OCI-LY3 (cell line): ENCODE results near the gene MAFG.

Source experiments
- H2AFZ ChIP-seq: fragments of 200-600, 300-600 bp; shearing (Covaris generic); 2 replicates; pipeline ENCODE4 v1.6.0; 2014; ENCODE audit warnings: antibody characterized with exemption, low read depth, low read length
- H3K27ac ChIP-seq: fragments of 200-600, 300-600 bp; sonication (generic); 2 replicates; pipeline ENCODE4 v1.5.1; 2014; ENCODE audit warnings: mild to moderate bottlenecking, low read length, moderate library complexity, mixed read lengths
- H3K27me3 ChIP-seq: fragments of 200-600, 300-600 bp; sonication (generic); 2 replicates; pipeline ENCODE4 v1.6.1; 2014; ENCODE audit warnings: low read depth, low read length, mixed read lengths
- H3K36me3 ChIP-seq: fragments of 200-600, 300-600 bp; sonication (generic); replicated peaks from 2 replicates; pipeline ENCODE3; 2014; ENCODE audit warnings: low read depth, low read length, mixed read lengths
- H3K4me1 ChIP-seq: fragments of 300-600, 200-600 bp; sonication (generic); 2 replicates; pipeline ENCODE4 v1.6.1; 2014; ENCODE audit warnings: low read length, mixed read lengths
- H3K4me2 ChIP-seq: fragments of 200-600, 300-600 bp; sonication (generic); 2 replicates; pipeline ENCODE4 v1.6.1; 2014; ENCODE audit warnings: low read length, mixed read lengths
- H3K4me3 ChIP-seq: fragments of 300-600, 200-600 bp; sonication (generic); 2 replicates; pipeline ENCODE4 v1.5.1; 2014; ENCODE audit warnings: antibody characterized with exemption, mild to moderate bottlenecking, low read length, moderate library complexity
- H3K79me2 ChIP-seq: fragments of 300-600, 200-600 bp; shearing (Covaris generic); 2 replicates; pipeline ENCODE4 v1.6.1; 2014; ENCODE audit warnings: mild to moderate bottlenecking, low read length, mixed read lengths
- H3K9ac ChIP-seq: fragments of 300-600, 200-600 bp; shearing (Covaris generic); 2 replicates; pipeline ENCODE4 v1.6.0; 2014; ENCODE audit warnings: mild to moderate bottlenecking, low read length, moderate library complexity
- H3K9me3 ChIP-seq: fragments of 200-600, 300-600 bp; shearing (Covaris generic); 2 replicates; pipeline ENCODE4 v1.6.1; 2014; ENCODE audit warnings: low read length, mixed read lengths; ENCODE audit not compliant: insufficient read depth
- H4K20me1 ChIP-seq: fragments of 200-600, 300-600 bp; sonication (generic); 2 replicates; pipeline ENCODE4 v1.6.1; 2016; ENCODE audit warnings: low read length, mixed read lengths; ENCODE audit not compliant: insufficient read depth
- EZH2phosphoT487 ChIP-seq: fragments of 200-600 bp; shearing (Covaris generic); IDR thresholded peaks from 2 replicates; pipeline ENCODE4 v1.6.1; 2018; ENCODE audit warnings: antibody characterized with exemption, mixed run types, low read depth
- TF ChIP-seq, protein P1 (sequence below): fragments of 200-600, 300-600 bp; sonication (generic); IDR thresholded peaks from 2 replicates; pipeline ENCODE4 v1.5.1; 2014; ENCODE audit warnings: antibody characterized with exemption, low read length, low read depth

The MAFG gene

DNA sequence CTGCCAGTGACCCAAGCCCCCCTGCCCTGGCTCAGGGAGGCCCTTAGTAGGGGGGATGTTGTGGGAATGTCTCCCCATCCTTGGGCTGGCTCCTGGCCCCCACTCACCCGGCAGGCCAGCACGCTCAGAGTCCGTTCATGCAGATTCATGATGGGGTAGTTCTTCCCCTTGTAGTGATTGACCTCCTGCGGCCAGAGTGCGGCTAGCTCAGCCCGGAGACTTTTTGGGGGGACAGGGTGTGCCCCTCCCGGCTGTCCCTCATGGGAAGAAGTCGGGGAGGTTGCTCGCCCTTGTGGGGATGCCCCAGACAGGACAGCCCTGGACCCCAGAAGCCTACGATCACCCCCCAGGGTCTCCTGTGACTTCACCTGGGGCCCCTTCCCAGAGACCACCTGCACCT, 21.5 kb downstream of the MAFG start:
- H2AFZ ChIP-seq: no peak overlapping the region
- no peaks in the 10 kb centered on the region for H3K9me3 ChIP-seq
- H3K4me1 ChIP-seq: peaks cover 7% of the 10 kb centered on the region
- H3K79me2 ChIP-seq: 0 out of 2 replicates have a peak, but pooled peaks cover 9% of the 10 kb centered on the region
- H3K4me3 ChIP-seq: no peak overlapping the region
- no peaks in the 10 kb centered on the region for H3K27me3 ChIP-seq
- TF ChIP-seq, protein P1, sequence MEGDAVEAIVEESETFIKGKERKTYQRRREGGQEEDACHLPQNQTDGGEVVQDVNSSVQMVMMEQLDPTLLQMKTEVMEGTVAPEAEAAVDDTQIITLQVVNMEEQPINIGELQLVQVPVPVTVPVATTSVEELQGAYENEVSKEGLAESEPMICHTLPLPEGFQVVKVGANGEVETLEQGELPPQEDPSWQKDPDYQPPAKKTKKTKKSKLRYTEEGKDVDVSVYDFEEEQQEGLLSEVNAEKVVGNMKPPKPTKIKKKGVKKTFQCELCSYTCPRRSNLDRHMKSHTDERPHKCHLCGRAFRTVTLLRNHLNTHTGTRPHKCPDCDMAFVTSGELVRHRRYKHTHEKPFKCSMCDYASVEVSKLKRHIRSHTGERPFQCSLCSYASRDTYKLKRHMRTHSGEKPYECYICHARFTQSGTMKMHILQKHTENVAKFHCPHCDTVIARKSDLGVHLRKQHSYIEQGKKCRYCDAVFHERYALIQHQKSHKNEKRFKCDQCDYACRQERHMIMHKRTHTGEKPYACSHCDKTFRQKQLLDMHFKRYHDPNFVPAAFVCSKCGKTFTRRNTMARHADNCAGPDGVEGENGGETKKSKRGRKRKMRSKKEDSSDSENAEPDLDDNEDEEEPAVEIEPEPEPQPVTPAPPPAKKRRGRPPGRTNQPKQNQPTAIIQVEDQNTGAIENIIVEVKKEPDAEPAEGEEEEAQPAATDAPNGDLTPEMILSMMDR: no peak
- no peak overlapping the region for H3K4me2 ChIP-seq
- H3K9ac ChIP-seq: no peak overlapping the region
- H3K36me3 ChIP-seq: peaks cover 15% of the 10 kb centered on the region
- no peak overlapping the region for H3K27ac ChIP-seq
- no peaks in the 10 kb centered on the region for H4K20me1 ChIP-seq

- no peak overlapping the region for H2AFZ ChIP-seq
- peaks cover 7% of the 10 kb centered on the region for H3K4me1 ChIP-seq
- H3K4me2 ChIP-seq: no peak overlapping the region
- TF ChIP-seq, protein P1: no peak
- TF ChIP-seq EZH2phosphoT487: no peak
- no peak overlapping the region for H3K27ac ChIP-seq
- no peaks in the 10 kb centered on the region for H3K27me3 ChIP-seq
- 0 out of 2 replicates have a peak, but pooled peaks cover 9% of the 10 kb centered on the region for H3K79me2 ChIP-seq
- no peak overlapping the region for H3K4me3 ChIP-seq
- H4K20me1 ChIP-seq: no peaks in the 10 kb centered on the region
- no peak overlapping the region for H3K9ac ChIP-seq
- peaks cover 15% of the 10 kb centered on the region for H3K36me3 ChIP-seq
- no peaks in the 10 kb centered on the region for H3K9me3 ChIP-seq
Measured at GRCh38 chr17:81905424-81905875, 22.1 kb downstream of the MAFG start.

GRCh38 chr17:81904600-81905423, 22.7 kb downstream of the MAFG start:
- Histone ChIP-seq H2AFZ (no peak overlapping the region), H3K36me3 (peaks cover 19% of the 10 kb centered on the region), H3K9me3 (no peaks in the 10 kb centered on the region), H3K27ac (no peak overlapping the region), H3K4me2 (no peak overlapping the region), H3K27me3 (no peaks in the 10 kb centered on the region), H3K79me2 (0 out of 2 replicates have a peak, but pooled peaks cover 4% of the 10 kb centered on the region), H3K9ac (no peak overlapping the region), H4K20me1 (no peaks in the 10 kb centered on the region), H3K4me1 (0 out of 2 replicates have a peak, but pooled peaks cover under 1% of the 10 kb centered on the region), H3K4me3 (no peak overlapping the region)
- TF ChIP-seq EZH2phosphoT487: no peak
- TF ChIP-seq, protein P1: no peak

- Histone ChIP-seq H3K27ac (no peak overlapping the region), H3K36me3 (peaks cover 20% of the 10 kb centered on the region), H3K4me1 (no peaks in the 10 kb centered on the region)
Measured at GRCh38 chr17:81903896-81904599, 23.5 kb downstream of the MAFG start.

More at GRCh38 chr17:81903896-81904599, 23.5 kb downstream of the MAFG start:
- Histone ChIP-seq H4K20me1 (no peaks in the 10 kb centered on the region), H3K4me3 (no peak overlapping the region), H3K79me2 (no peaks in the 10 kb centered on the region), H3K9ac (no peak overlapping the region), H3K4me2 (no peak overlapping the region), H2AFZ (no peak overlapping the region), H3K27me3 (no peaks in the 10 kb centered on the region), H3K9me3 (no peaks in the 10 kb centered on the region)
- TF ChIP-seq EZH2phosphoT487: no peak
- TF ChIP-seq, protein P1: no peak
